ENCODE results near the gene GVQW3.
A peak's percentile ranks its signal among the peaks of the same experiment; 100 is the strongest.

GVQW3 gene

GRCh38 chr11:76445121-76446084 lies 64.3 kb downstream of the GVQW3 start:
- DNase-seq (ENCODE audit: low read depth): peak; percentile 10

GRCh38 chr11:76448506-76448905 lies 67.4 kb downstream of the GVQW3 start:
- no peak for DNase-seq (ENCODE audit: low read depth)

GRCh38 chr11:76453248-76453647 lies 72.1 kb downstream of the GVQW3 start:
- DNase-seq (ENCODE audit: low read depth): no peak

GRCh38 chr11:76455331-76455730 lies 74.2 kb downstream of the GVQW3 start:
- no peak for DNase-seq (ENCODE audit: low read depth)

- no peak for DNase-seq (ENCODE audit: low read depth)
Measured at GRCh38 chr11:76455931-76456330, 74.8 kb downstream of the GVQW3 start.

GRCh38 chr11:76456571-76456970 lies 75.4 kb downstream of the GVQW3 start:
- DNase-seq (ENCODE audit: low read depth): no peak
